ENCODE results near the gene TMEM86B. TPM values are rescaled to one million over a fixed set of nuclear protein-coding genes. Genes with fewer than 3 reads are reported as not detected.

TMEM86B gene
- polyA plus RNA-seq, 1 donor (not counting 4 experiments of a cell fraction or from before 2014, with no cell fraction given) = 0.60 TPM

DNA sequence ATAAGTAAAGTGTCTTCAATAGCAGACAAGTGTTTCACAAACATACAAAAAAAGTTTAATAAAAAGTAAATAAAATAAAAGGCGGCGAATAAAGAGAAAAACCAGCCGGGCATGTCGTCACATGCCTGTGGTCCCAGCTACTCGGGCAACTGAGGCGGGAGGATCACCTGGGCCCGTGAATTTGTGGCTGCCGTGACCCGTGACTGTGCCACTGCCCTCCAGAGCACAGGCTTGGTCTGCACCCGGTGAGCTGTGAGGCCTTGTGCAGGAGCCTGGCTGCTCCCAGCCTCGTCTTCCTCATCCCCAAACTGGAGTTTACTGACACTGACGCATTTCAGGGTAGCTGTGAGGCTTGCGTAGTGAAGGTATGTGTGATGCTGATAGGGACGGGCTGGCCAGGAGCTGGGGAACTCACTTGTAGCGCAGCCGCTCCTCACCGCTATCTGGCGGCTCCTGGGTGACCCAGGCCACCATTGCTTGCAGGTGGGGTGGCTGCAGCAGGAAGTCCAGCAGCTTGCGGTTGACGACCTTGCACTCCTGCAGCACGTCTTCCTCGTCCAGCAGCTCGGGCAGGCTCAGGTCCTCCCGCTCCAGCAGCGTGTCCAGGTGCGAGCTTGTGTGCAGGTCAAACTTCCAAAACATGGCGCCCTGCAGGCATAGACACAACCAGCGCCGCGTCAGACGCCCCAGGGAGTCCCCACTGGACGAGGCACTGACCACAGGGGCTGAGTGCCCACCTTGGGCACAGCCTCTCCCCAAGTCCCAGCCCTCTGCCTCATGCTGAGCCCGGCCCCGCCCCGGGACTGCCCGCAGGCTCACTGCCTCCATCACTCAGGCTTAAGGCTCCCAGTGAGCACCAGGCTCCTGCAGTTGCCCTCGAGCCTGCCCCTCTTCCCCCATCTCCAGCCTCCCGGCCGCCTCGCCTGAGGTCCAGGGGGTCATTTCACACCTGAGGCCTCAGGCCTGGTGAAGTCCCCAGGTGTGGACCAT lies 18.2 kb upstream of the TMEM86B start:
- H3K4me2 ChIP-seq (ENCODE audit: control insufficient read depth, extremely low read depth, insufficient read depth, low read depth, low read length) = no peak overlapping the region
- peaks cover 6% of the 10 kb centered on the region for H3K9me1 ChIP-seq (ENCODE audit: control insufficient read depth, extremely low read depth, insufficient read depth, low read length)
- peaks cover 63% of the 10 kb centered on the region for H3K79me2 ChIP-seq (ENCODE audit: control insufficient read depth, insufficient read depth, low read length)
- no peak overlapping the region for H3K9ac ChIP-seq (ENCODE audit: control insufficient read depth, extremely low read depth, insufficient read depth, low read length)
- H3K4me1 ChIP-seq (ENCODE audit: control insufficient read depth, extremely low read depth, insufficient read depth, low read length) = peaks cover 17% of the 10 kb centered on the region
- H3K4me3 ChIP-seq (ENCODE audit: control insufficient read depth in 2 of 3, extremely low read depth in 1 of 3, insufficient read depth in 2 of 3, low read depth in 1 of 3, low read length in 3 of 3) = no peak overlapping the region
- peak overlapping the region; percentile 36 for H3K27ac ChIP-seq (ENCODE audit: control insufficient read depth, insufficient read depth, low read length)
- peaks cover 26 to 27% of the 10 kb centered on the region in 2 experiments for H3K36me3 ChIP-seq (ENCODE audit: control insufficient read depth in 2 of 2, extremely low read depth in 1 of 2, insufficient read depth in 2 of 2, low read length in 2 of 2)
- dilution Hi-C loops (cut with MboI; ENCODE audit: extremely low pct_ligation_motif_present, low sequenced_read_pairs) = no loop called here
- no peak overlapping the region for H2AFZ ChIP-seq (ENCODE audit: control insufficient read depth, low read length)
- peaks cover 35% of the 10 kb centered on the region for H4K20me1 ChIP-seq (ENCODE audit: control insufficient read depth, extremely low read depth, insufficient read depth, low read length)
- no peak for FAIRE-seq
- no peaks in the 10 kb centered on the region for H3K9me3 ChIP-seq (ENCODE audit: control insufficient read depth, low read depth, low read length)
- no peak for TF ChIP-seq EZH2 (IDR thresholded peaks at IDR 0.05; ENCODE audit: low read length)
- TF ChIP-seq, protein P1, sequence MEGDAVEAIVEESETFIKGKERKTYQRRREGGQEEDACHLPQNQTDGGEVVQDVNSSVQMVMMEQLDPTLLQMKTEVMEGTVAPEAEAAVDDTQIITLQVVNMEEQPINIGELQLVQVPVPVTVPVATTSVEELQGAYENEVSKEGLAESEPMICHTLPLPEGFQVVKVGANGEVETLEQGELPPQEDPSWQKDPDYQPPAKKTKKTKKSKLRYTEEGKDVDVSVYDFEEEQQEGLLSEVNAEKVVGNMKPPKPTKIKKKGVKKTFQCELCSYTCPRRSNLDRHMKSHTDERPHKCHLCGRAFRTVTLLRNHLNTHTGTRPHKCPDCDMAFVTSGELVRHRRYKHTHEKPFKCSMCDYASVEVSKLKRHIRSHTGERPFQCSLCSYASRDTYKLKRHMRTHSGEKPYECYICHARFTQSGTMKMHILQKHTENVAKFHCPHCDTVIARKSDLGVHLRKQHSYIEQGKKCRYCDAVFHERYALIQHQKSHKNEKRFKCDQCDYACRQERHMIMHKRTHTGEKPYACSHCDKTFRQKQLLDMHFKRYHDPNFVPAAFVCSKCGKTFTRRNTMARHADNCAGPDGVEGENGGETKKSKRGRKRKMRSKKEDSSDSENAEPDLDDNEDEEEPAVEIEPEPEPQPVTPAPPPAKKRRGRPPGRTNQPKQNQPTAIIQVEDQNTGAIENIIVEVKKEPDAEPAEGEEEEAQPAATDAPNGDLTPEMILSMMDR (optimal IDR thresholded peaks at IDR 0.05 in 1 of 3, IDR thresholded peaks at IDR 0.05 in 1 of 3, conservative IDR thresholded peaks at IDR 0.05 in 1 of 3; ENCODE audit: extremely low read depth in 1 of 3, insufficient read depth in 2 of 3, low read length in 3 of 3) = no peak
- no peaks in the 10 kb centered on the region for H3K27me3 ChIP-seq (ENCODE audit: control insufficient read depth, extremely low read depth, insufficient read depth, low read length)
- no peak for DNase-seq (ENCODE audit: low read depth, low spot score)

DNA sequence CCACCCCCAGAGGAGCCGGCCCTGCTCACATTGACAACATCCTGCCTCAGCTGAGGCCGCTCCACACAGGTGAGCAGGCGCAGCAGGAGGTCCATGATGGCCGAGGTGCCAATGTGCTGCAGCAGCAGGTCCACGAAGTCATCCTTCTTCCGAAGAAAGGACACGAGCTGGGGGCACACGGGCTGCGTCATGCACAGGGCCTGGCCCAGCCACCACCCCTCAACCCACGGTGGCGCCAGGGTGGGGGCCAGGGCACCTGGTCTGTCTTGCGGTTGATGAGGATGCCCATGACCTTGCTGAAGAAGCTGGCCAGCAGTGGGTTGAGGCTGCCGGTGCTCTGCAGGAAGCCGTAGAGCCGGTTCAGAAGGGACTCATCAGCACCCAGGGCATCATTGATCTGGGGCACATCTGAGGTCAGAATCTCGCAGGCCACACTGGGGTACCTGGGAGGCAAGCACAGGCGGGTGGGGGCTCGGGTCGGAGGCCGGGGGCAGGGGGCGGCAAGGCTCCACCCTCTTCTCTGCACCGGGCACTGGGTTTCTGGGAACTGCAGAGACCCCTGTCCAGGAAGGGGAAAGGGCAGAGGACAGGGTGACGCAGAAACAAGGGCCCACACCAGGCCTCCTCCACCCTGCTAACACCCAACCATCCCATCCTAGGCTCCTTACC lies 16.8 kb upstream of the TMEM86B start:
- H3K9me3 ChIP-seq (ENCODE audit: control insufficient read depth, low read depth, low read length) = no peaks in the 10 kb centered on the region
- dilution Hi-C loops (cut with MboI; ENCODE audit: extremely low pct_ligation_motif_present, low sequenced_read_pairs) = no loop called here
- H3K27ac ChIP-seq (ENCODE audit: control insufficient read depth, insufficient read depth, low read length) = no peak overlapping the region
- no peak overlapping the region for H3K4me3 ChIP-seq (ENCODE audit: control insufficient read depth in 2 of 3, extremely low read depth in 1 of 3, insufficient read depth in 2 of 3, low read depth in 1 of 3, low read length in 3 of 3)
- H3K79me2 ChIP-seq (ENCODE audit: control insufficient read depth, insufficient read depth, low read length) = peaks cover 49% of the 10 kb centered on the region
- TF ChIP-seq, protein P1 (optimal IDR thresholded peaks at IDR 0.05 in 1 of 3, IDR thresholded peaks at IDR 0.05 in 1 of 3, conservative IDR thresholded peaks at IDR 0.05 in 1 of 3; ENCODE audit: extremely low read depth in 1 of 3, insufficient read depth in 2 of 3, low read length in 3 of 3) = no peak
- no peak for TF ChIP-seq EZH2 (IDR thresholded peaks at IDR 0.05; ENCODE audit: low read length)
- peaks cover 2% of the 10 kb centered on the region for H3K9me1 ChIP-seq (ENCODE audit: control insufficient read depth, extremely low read depth, insufficient read depth, low read length)
- H3K4me1 ChIP-seq (ENCODE audit: control insufficient read depth, extremely low read depth, insufficient read depth, low read length) = peaks cover 8% of the 10 kb centered on the region
- no peak overlapping the region for H3K4me2 ChIP-seq (ENCODE audit: control insufficient read depth, extremely low read depth, insufficient read depth, low read depth, low read length)
- no peak overlapping the region for H3K9ac ChIP-seq (ENCODE audit: control insufficient read depth, extremely low read depth, insufficient read depth, low read length)
- H3K36me3 ChIP-seq (ENCODE audit: control insufficient read depth in 2 of 2, extremely low read depth in 1 of 2, insufficient read depth in 2 of 2, low read length in 2 of 2) = peaks cover 32 to 34% of the 10 kb centered on the region in 2 experiments
- H2AFZ ChIP-seq (ENCODE audit: control insufficient read depth, low read length) = no peak overlapping the region
- H3K27me3 ChIP-seq (ENCODE audit: control insufficient read depth, extremely low read depth, insufficient read depth, low read length) = no peaks in the 10 kb centered on the region
- H4K20me1 ChIP-seq (ENCODE audit: control insufficient read depth, extremely low read depth, insufficient read depth, low read length) = peaks cover 21% of the 10 kb centered on the region
- DNase-seq (ENCODE audit: low read depth, low spot score) (no peak), FAIRE-seq (no peak)
